Stomach (tissue), 4 donors: Measurements from ENCODE around the gene TENM3.

ENCODE experiments used
- EP300 ChIP-seq: sonication (generic); formaldehyde crosslinking; IDR thresholded peaks from one replicate; pipeline ENCODE4 v1.6.1; 2017; ENCODE audit warnings: antibody characterized with exemption
- POLR2A ChIP-seq, 4 donors: fragments of 450-650 bp; IDR thresholded peaks; one replicate each; pipeline ENCODE4 v1.6.1; 2016; ENCODE audit warnings: antibody characterized with exemption in 4 of 4, control low read depth in 2 of 4, mild to moderate bottlenecking in 1 of 4, moderate library complexity in 1 of 4
- POLR2AphosphoS5 ChIP-seq, 3 donors: sonication (generic); formaldehyde crosslinking; IDR thresholded peaks; one replicate each; pipeline ENCODE4 v1.6.1; 2016; ENCODE audit warnings: antibody characterized with exemption in 3 of 3
- TF ChIP-seq, protein P1 (sequence below), 7 experiments: fragments of 450-650 bp in 4 of 7; fragments of 200-600 bp in 3 of 7; sonication (generic) in 3 of 7; IDR thresholded peaks; one replicate each; pipeline ENCODE4 v1.5.1; 2016 to 2019; ENCODE audit warnings: antibody characterized with exemption in 7 of 7, control low read depth in 2 of 7, mild to moderate bottlenecking in 1 of 7

DNA sequence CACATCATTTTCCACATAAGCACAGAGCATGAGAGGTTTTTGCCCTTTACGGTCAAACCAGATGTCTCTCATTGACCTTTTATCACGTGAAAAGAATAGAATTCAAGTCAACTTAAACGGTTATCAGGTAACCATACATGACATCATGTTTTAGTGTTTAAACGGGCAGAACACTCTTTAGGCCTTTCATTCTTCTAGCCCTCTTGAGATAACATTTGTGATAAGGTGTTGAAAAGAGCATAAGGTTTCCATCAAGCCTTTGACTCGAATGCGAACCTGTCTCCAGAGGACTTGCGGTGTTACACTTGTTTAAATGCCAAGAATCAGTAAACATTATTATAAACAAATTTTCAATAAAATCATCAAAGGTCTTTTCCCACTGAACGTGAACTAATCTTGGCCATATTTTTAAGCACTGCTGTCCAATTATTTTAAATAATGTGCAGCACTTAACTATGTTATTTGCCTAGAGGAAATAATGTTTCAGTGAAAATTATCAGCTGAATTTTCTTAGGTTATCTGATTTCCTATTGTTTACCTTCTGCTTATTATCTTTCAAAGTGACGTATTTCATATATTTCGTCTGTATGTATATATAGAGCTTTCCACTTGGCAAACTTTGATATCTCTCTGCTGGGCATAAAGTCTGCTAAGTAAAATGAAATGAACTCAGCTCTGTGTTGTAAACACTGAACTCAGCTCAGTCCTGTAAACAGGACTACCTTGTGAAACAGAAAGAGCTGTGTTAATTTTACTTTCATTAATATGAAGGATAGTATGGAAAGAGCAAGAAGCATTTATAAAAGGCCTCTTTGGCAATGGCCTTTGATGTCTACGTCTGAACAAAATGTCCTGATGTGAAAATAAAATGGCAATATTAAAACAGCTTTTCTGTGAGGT is 33.3 kb downstream of the TENM3 start:
- TF ChIP-seq, protein P1, sequence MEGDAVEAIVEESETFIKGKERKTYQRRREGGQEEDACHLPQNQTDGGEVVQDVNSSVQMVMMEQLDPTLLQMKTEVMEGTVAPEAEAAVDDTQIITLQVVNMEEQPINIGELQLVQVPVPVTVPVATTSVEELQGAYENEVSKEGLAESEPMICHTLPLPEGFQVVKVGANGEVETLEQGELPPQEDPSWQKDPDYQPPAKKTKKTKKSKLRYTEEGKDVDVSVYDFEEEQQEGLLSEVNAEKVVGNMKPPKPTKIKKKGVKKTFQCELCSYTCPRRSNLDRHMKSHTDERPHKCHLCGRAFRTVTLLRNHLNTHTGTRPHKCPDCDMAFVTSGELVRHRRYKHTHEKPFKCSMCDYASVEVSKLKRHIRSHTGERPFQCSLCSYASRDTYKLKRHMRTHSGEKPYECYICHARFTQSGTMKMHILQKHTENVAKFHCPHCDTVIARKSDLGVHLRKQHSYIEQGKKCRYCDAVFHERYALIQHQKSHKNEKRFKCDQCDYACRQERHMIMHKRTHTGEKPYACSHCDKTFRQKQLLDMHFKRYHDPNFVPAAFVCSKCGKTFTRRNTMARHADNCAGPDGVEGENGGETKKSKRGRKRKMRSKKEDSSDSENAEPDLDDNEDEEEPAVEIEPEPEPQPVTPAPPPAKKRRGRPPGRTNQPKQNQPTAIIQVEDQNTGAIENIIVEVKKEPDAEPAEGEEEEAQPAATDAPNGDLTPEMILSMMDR (IDR thresholded peaks at IDR 0.05): no peak
- no peak for TF ChIP-seq EP300
- TF ChIP-seq POLR2AphosphoS5 (IDR thresholded peaks at IDR 0.05): no peak
- no peak for TF ChIP-seq POLR2A (IDR thresholded peaks at IDR 0.05)
